Upper lobe of left lung (tissue), 4 donors: ENCODE results near the gene CSNK2B.

Experiments
- EP300 ChIP-seq, 4 donors: sonication (generic); formaldehyde crosslinking; IDR thresholded peaks; one replicate each; pipeline ENCODE4 v1.5.1; 2017; ENCODE audit warnings: antibody characterized with exemption in 4 of 4, control low read depth in 2 of 4
- POLR2A ChIP-seq, 4 donors: fragments of 450-650 bp; IDR thresholded peaks; one replicate each; pipeline ENCODE4 v1.5.1; 2016 to 2017; ENCODE audit warnings: antibody characterized with exemption in 4 of 4, mild to moderate bottlenecking in 2 of 4

- TF ChIP-seq POLR2A (IDR thresholded peaks at IDR 0.05) (no peak), EP300 (IDR thresholded peaks at IDR 0.05) (no peak)
Measured at GRCh38 chr6:31706599-31706998, 40.7 kb downstream of the CSNK2B start, which contains the start of gene LY6G6F.
